HepG2 (cell line): Measurements from ENCODE around the gene SLAMF6. TPM values are rescaled to one million over a fixed set of nuclear protein-coding genes. Genes with fewer than 3 reads are reported as not detected.

ENCODE experiments used
- ATAC-seq: fragments of 200-7000 bp; cut with Tn5 transposase; 3 replicates; pipeline ENCODE4 v1.9.1; 2020; ENCODE audit warnings: mild to moderate bottlenecking, moderate library complexity
- BruUV-seq: library from RNA; stranded (reverse); fragments of 400-500 nt; replicated peaks from 2 replicates; lab custom pipeline; 2021; lab: Mats Ljungman, UMichigan
- CTCF ChIA-PET: fragments of 300-600 bp; formaldehyde crosslinking; extraction: SDS; loops from one replicate; lab custom pipeline; 2021; ENCODE audit warnings: low total read pairs, inconsistent platforms, low intra/inter-chr PET ratio; lab: Yijun Ruan, JAX
- POLR2A ChIA-PET: fragments of 350-600 bp; sonication (Branson Sonifier 250); formaldehyde crosslinking; loops from one replicate; lab custom pipeline; 2020; ENCODE audit warnings: antibody characterized with exemption, inconsistent platforms; lab: Yijun Ruan, JAX
- DNase-seq: peaks from one replicate; pipeline ENCODE4 v3.0.0-alpha.2; 2015; ENCODE audit warnings: low spot score
- FAIRE-seq: peaks from 3 replicates; lab custom pipeline; 2011; peaks lifted over from hg19 to GRCh38; lab: Jason Lieb, UNC
- H2AFZ ChIP-seq: one replicate; pipeline ENCODE4 v1.6.1; 2011; ENCODE audit warnings: low read length, inconsistent platforms
- H3K27ac ChIP-seq: fragments of 300-600 bp; 3 replicates; pipeline ENCODE4 v1.8.0; 2011; ENCODE audit warnings: mixed run types, mild to moderate bottlenecking, mixed read lengths, low read length, inconsistent platforms; ENCODE audit not compliant: insufficient read depth; ENCODE audit errors: extremely low read length
- H3K27me3 ChIP-seq, 2 experiments: fragments of 200-600 bp in 1 of 2; 2 replicates in 1 of 2; 3 replicates in 1 of 2; pipeline versions ENCODE4 v1.6.0 to v1.8.0; 2011; ENCODE audit warnings: low read length in 2 of 2, mild to moderate bottlenecking in 2 of 2, moderate library complexity in 2 of 2, inconsistent platforms in 1 of 2; ENCODE audit not compliant: insufficient read depth in 2 of 2, control insufficient read depth in 1 of 2
- H3K36me3 ChIP-seq, 2 experiments: fragments of 200-600 bp in 1 of 2; replicated peaks in 1 of 2; 2 replicates in 1 of 2; 3 replicates in 1 of 2; pipeline versions ENCODE4 v1.5.1 to v1.8.0; 2011; ENCODE audit warnings: low read length in 2 of 2, inconsistent platforms in 1 of 2; ENCODE audit not compliant: insufficient read depth in 2 of 2, control insufficient read depth in 1 of 2
- H3K4me1 ChIP-seq: 2 replicates; pipeline ENCODE4 v1.5.1; 2012; ENCODE audit warnings: low read length, inconsistent platforms; ENCODE audit not compliant: insufficient read depth
- H3K4me2 ChIP-seq: 2 replicates; pipeline ENCODE4 v1.6.0; 2011; ENCODE audit warnings: low read depth, low read length, inconsistent platforms
- H3K4me3 ChIP-seq, 3 experiments: fragments of 200-600 bp in 1 of 3; sonication (generic), shearing (Covaris generic) in 1 of 3; replicated peaks in 1 of 3; 2 replicates each; pipeline ENCODE4 v1.5.1; 2011 to 2016; ENCODE audit warnings: low read length in 3 of 3, inconsistent platforms in 2 of 3, low read depth in 2 of 3, mild to moderate bottlenecking in 2 of 3, control low read depth in 1 of 3, mixed read lengths in 1 of 3; ENCODE audit not compliant: insufficient read depth in 1 of 3
- H3K79me2 ChIP-seq: one replicate; pipeline ENCODE4 v1.6.1; 2011; ENCODE audit warnings: low read length, inconsistent platforms; ENCODE audit not compliant: insufficient read depth
- H3K9ac ChIP-seq: 2 replicates; pipeline ENCODE4 v1.6.0; 2011; ENCODE audit warnings: mild to moderate bottlenecking, low read depth, low read length, inconsistent platforms; ENCODE audit not compliant: insufficient read depth
- H3K9me3 ChIP-seq: 2 replicates; pipeline ENCODE4 v1.5.1; 2012; ENCODE audit warnings: mild to moderate bottlenecking, low read length
- H4K20me1 ChIP-seq: 2 replicates; pipeline ENCODE4 v1.6.0; 2011; ENCODE audit warnings: inconsistent platforms, mild to moderate bottlenecking, low read length, moderate library complexity; ENCODE audit not compliant: insufficient read depth
- BATF2 ChIP-seq: sonication (generic); formaldehyde crosslinking; IDR thresholded peaks from 2 replicates; pipeline ENCODE4 v1.8.0; 2022; ENCODE audit warnings: mild to moderate bottlenecking, missing genetic modification reagents, moderate library complexity
- HNRNPL ChIP-seq: fragments of 200-400 bp; formaldehyde crosslinking; IDR thresholded peaks from 2 replicates; pipeline ENCODE4 v1.6.1; 2017; ENCODE audit warnings: mild to moderate bottlenecking, low read depth, low read length
- KLF15 ChIP-seq: sonication (generic); formaldehyde crosslinking; IDR thresholded peaks from 2 replicates; pipeline ENCODE4 v1.8.1; 2023; ENCODE audit warnings: borderline replicate concordance, mild to moderate bottlenecking, inconsistent platforms, missing genetic modification reagents, mixed read lengths
- MATR3 ChIP-seq: sonication (generic); formaldehyde crosslinking; IDR thresholded peaks from 2 replicates; pipeline ENCODE4 v1.4.0; 2020; ENCODE audit warnings: missing genetic modification reagents
- MED1 ChIP-seq: sonication (generic); formaldehyde crosslinking; IDR thresholded peaks from 2 replicates; pipeline ENCODE4 v1.4.0; 2020; ENCODE audit warnings: missing genetic modification reagents
- SIX4 ChIP-seq: sonication (generic); formaldehyde crosslinking; IDR thresholded peaks from 2 replicates; pipeline ENCODE4 v1.4.0; 2020; ENCODE audit warnings: missing genetic modification reagents
- SRF ChIP-seq: IDR thresholded peaks from 2 replicates; pipeline ENCODE4 v1.6.1; 2011; ENCODE audit warnings: mild to moderate bottlenecking, low read depth, low read length, moderate library complexity
- ZBTB7B ChIP-seq: sonication (generic); formaldehyde crosslinking; IDR thresholded peaks from 2 replicates; pipeline ENCODE4 v1.4.0; 2020; ENCODE audit warnings: missing genetic modification reagents
- ZNF318 ChIP-seq: sonication (generic); formaldehyde crosslinking; IDR thresholded peaks from 2 replicates; pipeline ENCODE4 v1.4.0; 2020; ENCODE audit warnings: mild to moderate bottlenecking, missing genetic modification reagents
- ZNF430 ChIP-seq: sonication (generic); formaldehyde crosslinking; IDR thresholded peaks from 2 replicates; pipeline ENCODE4 v1.9.0; 2021; ENCODE audit warnings: mild to moderate bottlenecking, missing genetic modification reagents
- ZNF510 ChIP-seq: sonication (generic); formaldehyde crosslinking; IDR thresholded peaks from 2 replicates; pipeline ENCODE4 v1.4.0; 2020; ENCODE audit warnings: low read depth, mild to moderate bottlenecking, missing genetic modification reagents
- ZNF616 ChIP-seq: sonication (generic); formaldehyde crosslinking; IDR thresholded peaks from 2 replicates; pipeline ENCODE4 v1.5.0; 2020; ENCODE audit warnings: low read depth, mild to moderate bottlenecking, missing genetic modification reagents
- ZNF773 ChIP-seq: sonication (generic); formaldehyde crosslinking; IDR thresholded peaks from 2 replicates; pipeline ENCODE4 v1.4.0; 2020; ENCODE audit warnings: missing genetic modification reagents, borderline replicate concordance
- WGBS: methylation state at CpG from one replicate; pipeline ENCODE4 v1.1.6; 2017; ENCODE audit warnings: low lambda C conversion rate; 5-methylcytosine and 5-hydroxymethylcytosine counted together
- in situ Hi-C: cut with HindIII; loops from 2 replicates; pipeline ENCODE4 v1.10.0; 2017; ENCODE audit warnings: low pct_unique_long_range_greater_than_20kb; ENCODE audit not compliant: extremely low pct_ligation_motif_present
- intact Hi-C: fragments of 100-400 bp; cut with micrococcal nuclease; formaldehyde crosslinking; loops from one replicate; pipeline ENCODE4 v1.10.0; 2022; ENCODE audit not compliant: unreplicated experiment
- polyA plus RNA-seq, 8 experiments: library from polyadenylated mRNA; depleted of rRNA in 3 of 8; stranded (reverse) in 7 of 8; unstranded in 1 of 8; fragments of >200 nt; fragmentation: Illumina TruSeq in 4 of 8; extraction: Trizol in 4 of 8; gene quantifications; 2 replicates each; pipeline versions ENCODE4 v1.2.1 to v1.2.3, GENCODE V29; 2011 to 2016; ENCODE audit warnings: low read depth in 4 of 8, missing spikeins in 1 of 8, mixed read lengths in 1 of 8; ENCODE audit not compliant: insufficient read depth in 1 of 8
- total RNA-seq, 5 experiments: library from RNA; depleted of rRNA; stranded (reverse); fragments of >200 nt; fragmentation: Illumina TruSeq; extraction: Trizol; gene quantifications; 2 replicates each; pipeline ENCODE4 v1.2.3, GENCODE V29; 2016; ENCODE audit warnings: low read depth in 1 of 5
- TF ChIP-seq, protein P1 (sequence below): sonication (generic); formaldehyde crosslinking; IDR thresholded peaks from 2 replicates; pipeline ENCODE4 v1.8.1; 2023; ENCODE audit warnings: mild to moderate bottlenecking, moderate library complexity, missing genetic modification reagents

SLAMF6 gene
- total and polyA plus RNA-seq, 2 of the 13 experiments (the other 11 are each of a cell fraction or from before 2014, with no cell fraction given), result not detected

GRCh38 chr1:160449494-160449893 lies 73.6 kb downstream of the SLAMF6 start (continued):
- TF ChIP-seq BATF2 (CRISPR knock-in tag), result no peak

- no peak overlapping the region for H3K4me3 ChIP-seq
- POLR2A ChIA-PET, result no interaction called here
- no peaks in the 10 kb centered on the region for H3K9me3 ChIP-seq
- no peak overlapping the region for H3K4me2 ChIP-seq
- H3K27ac ChIP-seq, result no peak overlapping the region
- H3K27me3 ChIP-seq, result no peaks in the 10 kb centered on the region
- no peak overlapping the region for H3K9ac ChIP-seq
- in situ Hi-C loops (no loop called here), intact Hi-C loops (no loop called here)
- CTCF ChIA-PET, result no interaction called here
- H3K4me1 ChIP-seq, result no peaks in the 10 kb centered on the region
- no peaks in the 10 kb centered on the region for H3K36me3 ChIP-seq
- H3K79me2 ChIP-seq, result no peaks in the 10 kb centered on the region
- 40% methylated on average over 8 of the region's 8 CpGs for WGBS
- ATAC-seq, result no peak
- FAIRE-seq, result no peak
- no peak for DNase-seq
- no peaks in the 10 kb centered on the region for H4K20me1 ChIP-seq
- BruUV-seq, result no TSS peak
- no peak overlapping the region for H2AFZ ChIP-seq
- no peak for TF ChIP-seq MED1
- TF ChIP-seq ZNF430 (CRISPR knock-in tag), result no peak
- no peak for TF ChIP-seq ZNF510
- TF ChIP-seq KLF15, result no peak
- no peak for TF ChIP-seq ZNF318
- no peak for TF ChIP-seq HNRNPL
- no peak for TF ChIP-seq SRF
- no peak for TF ChIP-seq SIX4 (CRISPR knock-in tag)
- TF ChIP-seq, protein P1, sequence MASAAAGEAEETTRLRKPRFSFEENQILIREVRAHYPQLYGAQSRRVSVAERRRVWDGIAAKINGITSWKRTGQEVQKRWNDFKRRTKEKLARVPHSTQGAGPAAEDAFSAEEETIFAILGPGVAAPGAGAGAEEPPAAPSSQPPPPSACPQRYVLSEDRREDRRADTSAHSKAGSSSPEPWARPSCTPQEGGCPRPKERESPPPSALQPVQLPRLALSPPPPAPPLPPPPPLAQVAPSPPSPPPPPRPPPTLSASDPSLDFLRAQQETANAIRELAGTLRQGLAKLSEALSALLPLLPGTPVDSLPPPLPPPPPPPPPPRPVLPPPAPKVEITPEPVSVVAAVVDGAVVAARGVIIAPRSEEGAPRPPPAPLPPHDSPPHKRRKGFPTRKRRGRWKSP (CRISPR knock-in tag), result no peak
- no peak for TF ChIP-seq ZNF616 (CRISPR knock-in tag)
- no peak for TF ChIP-seq ZBTB7B
- no peak for TF ChIP-seq ZNF773 (CRISPR knock-in tag)
- TF ChIP-seq MATR3 (CRISPR knock-in tag), result no peak
These were observed 76.0 kb downstream of the SLAMF6 start for GRCh38 chr1:160446945-160447600.
